Suppressor macrophage (primary cell): ENCODE data around the gene KBTBD6.
"Not testable (repeated sequence)": the region's sequence is repeated elsewhere in the genome, so short reads cannot be mapped to it uniquely, and the experiment has no call there.

ENCODE experiments used
- DNase-seq, 4 experiments: peaks; one replicate each; pipeline ENCODE4 v3.0.0-alpha.2; 2020 to 2022

KBTBD6 gene

DNA sequence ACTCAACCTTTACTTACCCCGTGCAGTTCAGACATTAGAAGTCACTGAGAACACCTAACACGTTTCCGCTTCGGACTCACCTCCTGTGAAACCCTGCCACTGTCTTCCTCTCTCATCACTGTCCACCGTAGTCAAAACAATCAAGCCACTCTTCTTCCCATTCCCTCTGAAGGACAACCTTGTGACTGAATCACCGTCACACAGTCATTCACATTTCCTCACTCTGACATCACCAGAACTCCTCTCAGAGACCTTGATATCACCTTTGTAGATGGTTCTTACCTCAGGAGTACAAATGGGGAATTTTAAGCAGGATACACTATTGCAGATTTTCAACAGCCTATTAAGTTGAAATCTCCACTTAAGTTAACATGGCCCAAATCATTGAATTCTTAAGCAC, 1.3 kb upstream of the KBTBD6 start:
- peak in 1 of 4 experiments; percentile 16 for DNase-seq

DNA sequence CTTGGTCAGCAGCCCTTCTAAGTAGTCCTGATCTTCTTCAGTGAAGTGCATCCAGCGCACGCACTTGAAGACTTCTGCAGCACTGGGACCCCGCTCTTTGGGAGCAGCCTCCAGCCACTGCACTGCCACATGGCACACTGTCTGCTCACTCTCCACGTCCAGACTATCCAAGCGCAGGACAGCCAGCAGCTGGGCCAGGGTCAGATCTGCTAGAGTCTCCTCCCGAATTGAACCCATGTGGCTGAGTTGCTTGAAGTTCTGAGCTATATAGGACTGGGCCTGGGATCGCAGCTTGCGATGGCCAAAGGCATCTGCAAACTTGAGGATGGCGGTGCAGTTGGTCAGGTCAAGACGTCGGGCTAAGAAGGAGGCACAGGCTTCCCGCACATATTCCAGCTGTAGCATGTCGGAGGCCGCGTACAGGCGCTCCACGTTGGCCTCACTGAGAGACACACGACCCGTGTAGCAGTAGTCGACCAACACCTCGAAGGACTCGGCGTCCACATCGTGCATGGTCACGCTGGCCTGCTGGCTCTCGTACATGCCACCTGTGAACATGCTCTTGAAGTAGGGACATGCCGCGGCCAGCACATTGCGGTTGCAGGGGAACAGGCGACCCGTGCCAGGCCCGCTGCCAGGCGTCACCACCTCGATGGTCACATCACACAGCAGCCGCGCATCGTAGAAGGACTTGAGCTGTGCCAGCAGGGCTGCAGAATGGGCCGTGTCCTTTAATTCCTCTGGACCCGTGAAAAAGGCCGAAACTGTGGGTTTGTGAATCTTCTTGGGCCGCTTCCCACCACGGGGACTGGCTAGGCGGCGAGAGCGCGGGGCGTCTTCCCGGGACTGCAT, 716 bp downstream of the KBTBD6 start:
- not testable (repeated sequence) for DNase-seq

DNA sequence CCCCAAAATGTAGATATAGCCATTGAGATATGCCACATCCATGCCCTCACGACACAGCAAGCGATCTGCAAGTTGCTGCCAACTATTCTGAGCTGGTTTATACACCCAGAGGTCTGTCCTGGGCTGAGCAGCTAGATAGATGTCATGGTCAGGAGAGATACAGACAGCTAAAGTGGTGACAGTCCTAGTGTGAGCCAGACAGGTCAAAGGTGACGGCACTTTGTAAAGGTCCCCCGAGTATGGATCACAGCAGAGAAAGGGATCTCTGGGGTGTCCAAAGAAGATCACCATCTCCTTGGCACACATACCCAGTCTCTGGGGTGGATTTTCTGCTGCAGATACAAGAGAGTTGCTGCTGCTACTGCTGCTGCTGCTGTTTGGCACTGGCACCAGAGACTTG, 1.4 kb downstream of the KBTBD6 start:
- DNase-seq, result not testable (repeated sequence)

DNA sequence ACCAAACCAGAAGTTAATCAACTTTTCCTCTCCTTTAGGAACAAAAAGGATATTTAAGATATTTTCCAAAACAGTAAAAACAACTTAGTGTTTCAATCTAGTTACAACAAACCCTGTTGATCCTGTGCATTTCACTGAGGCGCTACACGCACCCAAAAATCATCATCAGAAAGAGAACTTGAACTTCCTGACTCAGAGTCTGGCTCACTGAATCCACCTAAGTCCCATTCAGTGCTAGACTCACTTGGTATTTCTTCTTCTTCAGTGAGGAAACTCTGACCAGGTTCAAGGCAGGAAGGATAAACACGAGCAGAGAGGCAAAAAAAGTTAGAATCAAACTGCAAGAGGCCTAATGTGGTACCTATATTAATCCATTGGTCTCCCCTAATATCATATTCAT, 2.2 kb downstream of the KBTBD6 start:
- peak in 1 of 4 experiments; percentile 14 for DNase-seq

DNA sequence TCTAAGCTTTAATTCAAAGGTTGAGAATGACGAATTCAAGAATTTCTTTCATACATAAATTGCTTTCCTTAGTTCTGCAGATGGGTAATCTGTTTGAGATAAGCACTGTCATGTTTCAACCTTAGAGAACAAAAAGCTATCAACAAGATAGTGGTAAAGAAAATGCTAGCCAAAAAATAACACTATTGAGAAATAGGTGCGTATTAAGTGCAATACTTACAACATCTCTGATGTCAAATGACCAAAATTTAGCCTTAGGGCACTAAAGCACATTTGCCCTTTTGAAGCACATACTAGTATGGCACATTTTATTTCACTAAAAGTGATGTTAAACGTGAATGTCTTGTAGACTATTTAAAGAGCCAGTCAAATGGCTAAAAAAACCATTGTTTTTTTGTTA, 4.9 kb downstream of the KBTBD6 start:
- no peak for DNase-seq

DNA sequence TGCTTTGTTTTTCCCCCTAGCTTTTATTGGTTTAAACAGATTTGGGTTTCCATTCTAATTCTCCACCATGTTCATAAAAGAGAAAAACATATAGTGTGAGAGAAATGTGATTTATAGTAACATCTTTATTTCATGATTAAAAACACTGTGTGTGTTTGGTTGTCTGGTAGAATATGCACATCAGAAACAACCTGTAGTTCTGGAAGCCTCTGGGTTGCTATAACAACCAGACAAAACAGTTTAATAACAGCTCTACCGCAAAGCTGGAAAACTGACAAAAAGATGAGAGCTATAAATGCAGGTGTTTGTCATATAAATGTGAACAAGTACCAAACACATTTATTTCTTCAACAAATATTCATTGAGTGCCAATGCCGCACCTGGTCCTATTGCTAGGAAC, 9.8 kb downstream of the KBTBD6 start:
- DNase-seq, result no peak

DNA sequence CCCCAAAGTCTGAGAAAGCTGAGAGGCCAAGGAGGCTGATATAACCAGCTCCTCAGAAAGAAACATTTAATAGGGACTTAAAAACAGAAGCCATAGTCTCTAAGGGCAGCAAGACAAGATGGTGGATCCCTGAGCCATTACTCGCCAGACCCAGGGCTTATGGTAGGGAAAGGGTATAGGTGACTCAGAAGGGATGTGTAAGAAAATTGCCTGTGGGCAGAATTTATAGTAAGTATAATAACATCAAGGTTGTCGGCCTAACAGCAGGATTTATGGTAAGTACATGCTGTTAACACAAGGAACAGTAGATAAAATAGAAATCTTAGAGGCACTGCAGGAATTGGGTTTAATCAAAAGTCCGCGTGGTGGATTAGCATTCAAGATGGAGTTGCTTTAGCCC, 14.7 kb downstream of the KBTBD6 start:
- no peak for DNase-seq

DNA sequence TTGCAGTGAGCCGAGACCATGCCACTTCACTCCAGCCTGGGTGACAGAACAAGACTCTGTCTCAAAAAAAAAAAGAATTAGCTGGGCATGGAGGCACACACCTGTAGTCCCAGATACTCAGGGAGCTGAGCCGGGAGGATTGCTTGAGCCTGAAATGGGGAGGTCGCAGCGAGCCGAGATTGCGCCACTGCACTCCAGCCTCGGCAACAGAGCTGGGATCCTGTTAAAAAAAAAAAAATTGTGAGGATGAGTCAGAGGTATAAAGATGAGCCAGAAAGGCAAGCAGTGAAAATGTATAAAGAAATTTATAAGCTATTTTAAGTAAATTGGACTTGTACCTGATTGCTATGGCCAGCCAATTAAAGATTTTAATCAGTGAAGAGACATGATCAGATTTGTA, 21.1 kb downstream of the KBTBD6 start:
- DNase-seq, result no peak

DNA sequence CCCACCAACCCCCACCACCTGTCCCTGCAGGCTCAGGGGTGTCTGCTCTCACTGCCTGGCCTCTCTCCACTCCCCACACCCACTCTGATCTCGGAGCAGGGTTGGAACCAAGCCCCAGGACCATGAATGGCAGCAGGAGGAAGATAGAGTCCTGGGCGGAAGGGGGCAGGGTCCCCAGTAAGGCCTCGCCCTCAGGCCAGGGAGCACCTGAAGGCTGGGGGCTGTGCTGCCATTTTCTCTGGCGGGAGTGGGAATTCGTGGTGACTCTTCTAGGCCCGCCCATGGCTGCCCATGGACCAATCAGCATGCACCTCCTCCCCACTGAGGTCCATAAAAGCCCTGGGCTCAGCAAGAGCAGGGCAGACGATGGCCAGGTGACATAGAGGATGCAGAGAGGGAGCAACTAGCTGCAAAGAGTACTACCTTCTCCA, 25.0 kb downstream of the KBTBD6 start:
- DNase-seq, result no peak

DNA sequence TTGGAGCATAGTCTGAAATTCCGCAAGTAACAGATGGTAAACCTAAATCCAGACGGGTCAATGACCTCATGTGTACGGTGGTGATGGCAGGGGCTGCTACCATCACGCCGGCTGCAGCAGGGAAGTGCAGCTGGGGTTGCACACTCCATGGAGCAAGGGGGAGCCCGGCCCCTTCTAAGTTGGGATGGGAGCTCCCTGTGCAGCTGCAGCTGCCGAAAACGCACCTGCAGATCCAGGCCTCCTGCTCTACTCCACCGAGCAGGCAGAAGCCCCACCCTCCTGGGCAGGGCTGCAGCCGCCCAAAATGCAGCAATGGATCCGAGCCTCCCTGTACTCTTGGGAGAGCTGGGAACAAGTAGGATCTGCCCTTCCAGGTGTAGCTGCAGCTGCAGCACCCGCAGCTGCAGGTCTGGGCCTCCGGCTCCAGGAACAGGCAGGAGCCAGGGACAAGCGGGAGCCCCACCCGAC, 25.5 kb downstream of the KBTBD6 start:
- DNase-seq, result no peak

DNA sequence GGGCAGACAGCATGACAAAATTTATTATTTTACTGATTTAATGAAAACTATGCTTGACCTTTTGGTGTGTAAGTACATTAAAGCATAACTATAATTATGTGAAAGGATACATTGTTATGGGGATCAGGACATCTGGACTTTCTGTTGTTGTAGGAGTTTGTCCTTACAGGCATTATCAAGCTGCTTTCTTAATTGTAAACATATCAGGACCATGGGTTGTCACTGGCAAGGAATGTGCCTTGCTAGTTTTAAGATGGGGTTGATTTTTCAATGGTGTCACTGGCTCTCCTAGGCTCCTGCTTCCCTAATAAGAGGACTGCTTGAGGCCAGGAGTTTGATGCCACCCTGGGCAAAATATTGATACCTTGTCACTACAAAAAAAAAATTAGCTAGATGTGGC, 32.6 kb downstream of the KBTBD6 start:
- DNase-seq, result no peak

DNA sequence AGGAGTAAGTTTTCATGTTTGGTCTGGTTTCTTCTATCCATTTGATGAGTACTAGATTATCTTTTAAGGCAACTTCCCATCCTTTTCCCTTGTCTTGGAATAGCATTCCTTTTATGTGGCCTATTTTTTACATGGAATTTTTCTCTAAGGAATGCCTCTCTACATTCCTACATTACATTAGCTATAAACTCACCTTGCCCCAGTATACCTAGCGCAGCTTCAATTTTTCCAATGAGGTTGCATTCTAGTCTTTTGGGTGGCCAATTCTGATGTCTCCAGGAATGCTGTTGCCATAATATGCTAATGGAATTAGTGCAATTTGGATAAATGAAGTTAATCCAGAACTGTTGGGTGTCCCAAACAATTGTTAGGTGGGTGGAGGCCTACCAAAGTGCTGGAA, 33.8 kb downstream of the KBTBD6 start:
- DNase-seq, result no peak

DNA sequence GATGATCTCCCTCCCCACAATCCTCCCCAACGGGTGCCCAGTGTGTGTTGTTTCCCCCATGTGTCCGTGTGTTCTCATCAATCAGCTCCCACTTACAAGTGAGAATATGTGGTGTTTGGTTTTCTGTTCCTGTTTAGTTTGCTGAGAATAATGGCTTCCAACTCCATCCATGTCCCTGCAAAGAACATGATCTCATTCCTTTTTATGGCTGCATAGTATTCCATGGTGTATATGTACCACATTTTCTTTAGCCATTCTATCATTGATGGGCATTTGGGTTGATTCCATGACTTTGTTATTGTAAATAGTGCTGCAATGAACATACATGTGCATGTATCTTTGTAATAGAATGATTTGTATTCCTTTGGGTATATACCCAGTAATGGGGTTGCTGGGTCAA, 36.9 kb downstream of the KBTBD6 start:
- DNase-seq, result not testable (repeated sequence)

DNA sequence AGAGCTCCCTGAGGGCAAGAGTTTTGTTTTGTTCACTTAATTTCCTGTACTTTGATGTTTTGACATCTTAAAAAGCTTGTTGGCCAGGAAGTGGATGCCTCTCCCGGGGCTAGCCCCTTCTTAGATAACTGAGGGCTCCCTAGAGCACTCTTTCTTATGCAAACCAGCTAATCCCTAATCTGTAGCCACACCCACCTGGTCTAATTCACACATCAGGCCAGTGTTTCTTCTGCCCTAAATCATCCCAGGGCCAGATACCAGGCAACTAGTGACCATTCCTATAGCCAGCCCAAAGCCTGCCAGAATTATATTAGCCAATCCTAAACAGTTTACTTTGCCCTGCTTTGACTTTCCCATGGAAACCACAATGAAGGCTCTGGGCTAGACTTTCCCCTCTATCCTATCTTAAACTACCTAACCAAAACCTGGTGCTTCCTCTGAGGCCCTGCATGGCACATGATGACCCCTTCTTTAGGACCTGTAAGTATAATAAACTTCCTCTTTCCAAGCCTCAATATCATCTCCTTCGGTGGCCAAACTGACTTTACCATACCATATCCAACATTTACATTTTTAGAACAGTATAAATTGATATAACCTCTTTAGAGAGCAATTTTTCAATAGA, 46.5 kb downstream of the KBTBD6 start:
- no peak for DNase-seq

DNA sequence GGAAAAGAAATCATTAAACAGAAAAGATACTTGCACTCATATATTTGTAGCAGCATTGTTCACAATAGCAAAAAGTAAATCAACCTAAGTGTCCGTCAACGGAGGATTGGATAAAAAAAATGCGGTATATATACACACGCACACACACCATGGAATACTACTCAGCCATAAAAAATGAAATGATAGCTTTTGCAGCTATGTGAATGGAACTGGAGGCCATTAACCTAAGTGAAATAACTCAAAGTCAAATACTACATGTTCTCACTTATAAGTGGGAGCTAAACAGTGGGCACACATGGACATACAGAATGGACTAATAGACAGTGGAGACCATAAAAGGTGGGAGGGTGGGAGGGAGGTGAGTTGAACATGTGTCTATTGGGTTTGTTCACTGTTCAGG, 52.9 kb downstream of the KBTBD6 start:
- DNase-seq, result no peak
